Measurements from ENCODE around the gene GSE1.

The GSE1 gene

GRCh38 chr16:85612801-85613603 is at the start of gene GSE1:
Gene GSE1 (plus strand): TSS chr16:85613322. CDS start chr16:85613392, 70 bp downstream.
- TF ChIP-seq, protein P1, sequence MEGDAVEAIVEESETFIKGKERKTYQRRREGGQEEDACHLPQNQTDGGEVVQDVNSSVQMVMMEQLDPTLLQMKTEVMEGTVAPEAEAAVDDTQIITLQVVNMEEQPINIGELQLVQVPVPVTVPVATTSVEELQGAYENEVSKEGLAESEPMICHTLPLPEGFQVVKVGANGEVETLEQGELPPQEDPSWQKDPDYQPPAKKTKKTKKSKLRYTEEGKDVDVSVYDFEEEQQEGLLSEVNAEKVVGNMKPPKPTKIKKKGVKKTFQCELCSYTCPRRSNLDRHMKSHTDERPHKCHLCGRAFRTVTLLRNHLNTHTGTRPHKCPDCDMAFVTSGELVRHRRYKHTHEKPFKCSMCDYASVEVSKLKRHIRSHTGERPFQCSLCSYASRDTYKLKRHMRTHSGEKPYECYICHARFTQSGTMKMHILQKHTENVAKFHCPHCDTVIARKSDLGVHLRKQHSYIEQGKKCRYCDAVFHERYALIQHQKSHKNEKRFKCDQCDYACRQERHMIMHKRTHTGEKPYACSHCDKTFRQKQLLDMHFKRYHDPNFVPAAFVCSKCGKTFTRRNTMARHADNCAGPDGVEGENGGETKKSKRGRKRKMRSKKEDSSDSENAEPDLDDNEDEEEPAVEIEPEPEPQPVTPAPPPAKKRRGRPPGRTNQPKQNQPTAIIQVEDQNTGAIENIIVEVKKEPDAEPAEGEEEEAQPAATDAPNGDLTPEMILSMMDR (IDR thresholded peaks at IDR 0.05), result no peak

GRCh38 chr16:85563515-85564276 is 49.4 kb upstream of the GSE1 start:
- TF ChIP-seq, protein P1 (IDR thresholded peaks at IDR 0.05), result no peak

DNA sequence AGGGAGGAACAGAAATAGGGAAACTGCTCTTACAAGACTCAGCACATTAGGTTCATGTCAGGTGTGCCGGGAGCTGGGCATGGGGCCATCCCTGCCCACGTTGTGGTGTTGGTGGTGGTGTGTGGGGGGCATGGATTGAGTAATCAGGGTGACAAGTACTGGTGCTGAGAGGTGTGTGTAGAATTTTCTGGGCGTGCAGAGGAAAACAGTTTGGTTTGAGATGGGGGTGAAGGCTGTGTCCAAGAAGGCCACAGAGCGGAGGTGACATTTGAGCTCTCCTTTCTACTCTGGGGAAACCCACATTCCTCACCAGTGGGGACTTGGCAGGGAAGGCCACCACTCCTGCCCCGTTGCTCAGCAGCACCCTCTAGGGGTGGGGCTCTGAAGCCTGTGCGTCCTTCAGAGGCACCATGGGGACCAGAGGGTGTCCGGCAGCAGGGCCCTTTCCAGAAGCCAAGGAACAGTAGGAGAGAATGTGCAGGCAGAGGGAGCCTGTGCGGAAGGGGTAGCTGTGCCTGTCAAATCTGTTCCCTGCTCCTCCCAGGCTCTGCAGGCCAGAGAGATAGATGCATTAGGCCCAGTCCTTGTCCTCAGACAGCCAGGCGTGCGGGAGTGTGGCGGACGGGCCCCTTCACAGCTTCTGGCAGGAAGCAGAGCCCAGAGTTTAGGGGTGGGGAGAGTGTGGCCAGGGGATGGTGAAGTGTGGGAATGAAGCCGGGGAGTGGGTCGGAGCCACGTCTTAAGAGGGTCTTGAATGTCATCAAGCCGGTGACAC is 48.7 kb upstream of the GSE1 start:
- TF ChIP-seq, protein P1 (IDR thresholded peaks at IDR 0.05), result peak; percentile 58

DNA sequence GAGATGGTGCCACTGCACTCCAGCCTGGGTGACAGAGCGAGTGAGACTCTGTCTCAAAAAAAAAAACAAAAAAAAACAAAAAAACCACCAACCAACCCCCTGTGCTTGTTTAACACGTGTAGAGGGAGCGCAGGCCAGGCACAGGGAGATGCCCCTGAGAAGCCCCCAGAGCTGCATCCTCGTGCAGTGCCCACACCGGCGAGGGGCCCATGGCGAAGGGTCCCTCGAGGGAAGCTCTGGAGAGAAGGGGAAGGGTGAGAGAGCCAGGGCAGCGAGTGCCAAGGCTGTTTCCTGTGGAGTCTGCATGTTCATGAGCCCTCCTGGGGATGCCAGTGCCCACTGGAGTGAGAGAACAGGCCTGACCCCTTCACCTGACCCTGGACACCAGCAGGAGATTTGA is 47.8 kb upstream of the GSE1 start:
- TF ChIP-seq, protein P1 (IDR thresholded peaks at IDR 0.05), result no peak

GRCh38 chr16:85565801-85566526 is 47.2 kb upstream of the GSE1 start:
- TF ChIP-seq, protein P1 (IDR thresholded peaks at IDR 0.05), result no peak

GRCh38 chr16:85566561-85567100 is 46.5 kb upstream of the GSE1 start:
- TF ChIP-seq, protein P1 (IDR thresholded peaks at IDR 0.05), result no peak
